CD4-positive, alpha-beta T cell (primary cell): Measurements from ENCODE around the gene CBX2. TPM values are rescaled to one million over a fixed set of nuclear protein-coding genes. Genes with fewer than 3 reads are reported as not detected.

ENCODE experiments used
- ATAC-seq: fragments of 200-7000 bp; cut with Tn5 transposase; one replicate; pipeline ENCODE4 v1.10.0; 2022; ENCODE audit warnings: mild to moderate bottlenecking; ENCODE audit not compliant: poor library complexity
- CTCF ChIA-PET: fragments of 350-600 bp; sonication (Branson Sonifier 250); formaldehyde crosslinking; loops from one replicate; lab custom pipeline; 2021; ENCODE audit warnings: antibody characterized with exemption, inconsistent platforms; lab: Charles Lee
- POLR2A ChIA-PET: fragments of 350-600 bp; sonication (Branson Sonifier 250); formaldehyde crosslinking; loops from one replicate; lab custom pipeline; 2021; ENCODE audit warnings: antibody characterized with exemption, inconsistent platforms; lab: Charles Lee
- DNase-seq, 14 experiments: peaks; one replicate each; pipeline ENCODE4 v3.0.0-alpha.2; 2013 to 2020; ENCODE audit warnings: mixed read lengths in 2 of 14
- H3K27ac ChIP-seq, 2 donors: one replicate each; pipeline versions ENCODE4 v1.5.1 to v1.7.0; 2013; ENCODE audit warnings: low read length in 2 of 2, low read depth in 1 of 2, mild to moderate bottlenecking in 1 of 2
- H3K27me3 ChIP-seq, 2 experiments: 1 replicate in 1 of 2; 2 replicates in 1 of 2; pipeline versions ENCODE4 v1.6.1 to v1.7.0; 2013; ENCODE audit warnings: low read length in 2 of 2, control low read depth in 1 of 2, mild to moderate bottlenecking in 1 of 2, moderate library complexity in 1 of 2; ENCODE audit not compliant: insufficient read depth in 2 of 2, control insufficient read depth in 1 of 2
- H3K36me3 ChIP-seq: one replicate; pipeline ENCODE4 v1.6.1; 2013; ENCODE audit warnings: low read length, control low read depth; ENCODE audit not compliant: insufficient read depth
- H3K4me1 ChIP-seq: one replicate; pipeline ENCODE4 v1.6.1; 2013; ENCODE audit warnings: low read length, control low read depth; ENCODE audit not compliant: insufficient read depth
- H3K4me3 ChIP-seq: one replicate; pipeline ENCODE4 v1.5.1; 2013; ENCODE audit warnings: mild to moderate bottlenecking, low read length, moderate library complexity
- H3K9me3 ChIP-seq, 2 experiments: 1 replicate in 1 of 2; 2 replicates in 1 of 2; pipeline versions ENCODE4 v1.6.1 to v1.7.0; 2013; ENCODE audit warnings: low read length in 2 of 2, mild to moderate bottlenecking in 2 of 2, control low read depth in 1 of 2, moderate library complexity in 1 of 2; ENCODE audit not compliant: control insufficient read depth in 1 of 2, insufficient read depth in 1 of 2
- H3K27ac Mint-ChIP-seq: one replicate; pipeline ENCODE4 v1.8.0; 2020; ENCODE audit warnings: mixed read lengths
- H3K27me3 Mint-ChIP-seq: one replicate; pipeline ENCODE4 v1.8.0; 2021; ENCODE audit warnings: mixed read lengths
- H3K36me3 Mint-ChIP-seq: one replicate; pipeline ENCODE4 v1.8.0; 2021; ENCODE audit warnings: low read depth, mixed read lengths
- H3K4me1 Mint-ChIP-seq: one replicate; pipeline ENCODE4 v1.8.0; 2021; ENCODE audit warnings: low read depth, mixed read lengths
- H3K4me3 Mint-ChIP-seq: one replicate; pipeline ENCODE4 v1.8.0; 2020; ENCODE audit warnings: mild to moderate bottlenecking, mixed read lengths
- H3K9me3 Mint-ChIP-seq: one replicate; pipeline ENCODE4 v1.8.0; 2020; ENCODE audit warnings: mixed read lengths
- CTCF ChIP-seq: fragments of 200-600 bp; IDR thresholded peaks from one replicate; pipeline ENCODE4 v1.8.0; 2022; ENCODE audit warnings: antibody characterized with exemption, mild to moderate bottlenecking
- intact Hi-C, 2 experiments: fragments of 100-400 bp; cut with DNase I in 1 of 2; cut with micrococcal nuclease in 1 of 2; formaldehyde crosslinking; loops; one replicate each; pipeline versions ENCODE4 v1.15.1 to v1.9.0; 2023 to 2025; cut with DNase I, micrococcal nuclease
- total RNA-seq, 174 experiments: library from RNA in 2 of 174; stranded (reverse) in 2 of 174; gene quantifications; one replicate each; pipeline ENCODE4 v1.2.3 and lab custom pipeline; 2021 to 2026

Gene CBX2
- total RNA-seq, 2 experiments from 2014 or later = 0.31 TPM; not detected in 1

- no peak overlapping the region for H3K4me3 ChIP-seq
- intact Hi-C loops = loop anchor here in 1 of 2 experiments (1.0 to 2.0 kb wide), 3 partner anchors 45 to 201 kb away; no protein-coding TSS in a partner anchor
Measured at GRCh38 chr17:79789943-79790804, 12.2 kb downstream of the CBX2 start.

DNA sequence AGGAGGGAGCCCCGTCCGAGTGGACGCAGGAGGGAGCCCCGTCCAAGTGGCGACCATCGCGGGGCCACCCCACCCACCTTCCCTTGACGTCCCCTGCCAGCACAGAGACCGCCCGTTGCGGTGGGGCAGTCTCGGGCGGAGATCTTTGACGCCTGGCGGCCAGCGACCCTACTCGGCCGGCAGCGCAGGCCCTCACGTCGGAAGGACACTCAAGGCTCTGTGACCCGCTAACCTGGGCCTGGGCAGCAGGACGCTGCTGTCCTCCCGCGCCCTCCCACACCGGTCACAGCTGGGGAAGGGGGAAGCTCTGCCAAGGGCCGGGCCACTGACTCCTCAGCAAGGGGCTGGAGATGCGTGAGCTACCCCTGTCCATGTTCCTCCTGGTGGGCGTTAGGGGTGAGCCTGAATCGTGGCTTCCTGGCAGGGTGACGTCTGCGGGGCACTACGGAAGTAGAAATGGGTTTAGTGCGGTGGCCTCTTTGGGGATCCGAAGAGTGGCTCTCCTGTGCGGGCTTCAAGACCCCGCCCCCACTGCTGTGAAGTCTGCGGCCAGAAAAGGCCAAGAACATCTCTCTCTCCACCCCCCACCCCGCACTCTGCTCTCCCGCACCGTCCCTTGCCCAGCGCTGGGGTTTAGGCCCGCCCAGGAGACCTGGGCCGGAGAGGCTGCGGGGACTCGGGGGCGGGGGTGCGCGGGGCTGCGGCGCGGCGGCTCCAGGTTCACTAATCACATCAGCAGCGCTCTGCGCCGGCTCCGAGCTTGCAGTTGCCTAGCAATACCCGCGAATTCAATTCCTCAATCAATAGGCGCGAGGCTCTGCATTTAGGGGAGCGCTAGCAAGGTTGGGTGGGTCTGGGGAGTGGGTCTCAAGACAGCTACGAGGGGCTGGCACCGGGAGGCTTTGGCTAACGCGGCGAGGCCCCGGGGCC is 13.1 kb downstream of the CBX2 start:
- Histone ChIP-seq H3K4me1 (peaks cover 37% of the 10 kb centered on the region), H3K36me3 (peaks cover 7% of the 10 kb centered on the region), H3K27me3 (peaks cover 61 to 70% of the 10 kb centered on the region in 2 experiments), H3K4me3 (no peak overlapping the region), H3K9me3 (peaks cover 0 to 29% of the 10 kb centered on the region in 2 experiments), H3K27ac (no peak overlapping the region)
- DNase-seq (peak in 3 of 14 experiments; percentile 39 to 52 (median 45)), ATAC-seq (peak; percentile 45)
- peaks cover 14% of the 10 kb centered on the region for H3K4me1 Mint-ChIP-seq
- intact Hi-C loops = loop anchor here in 1 of 2 experiments (1.0 to 2.0 kb wide), 2 partner anchors 44 to 200 kb away; no protein-coding TSS in a partner anchor
- H3K4me3 Mint-ChIP-seq = no peak overlapping the region
- TF ChIP-seq CTCF = no peak
- ChIA-PET POLR2A (interaction anchor here (0.9 kb wide), 1 partner anchor 12 kb away, joined by 3 read pairs; no protein-coding TSS in a partner anchor), CTCF (interaction anchor here (1.6 kb wide), 1 partner anchor 217 kb away, joined by 3 read pairs; no protein-coding TSS in a partner anchor)
- peaks cover 3% of the 10 kb centered on the region for H3K36me3 Mint-ChIP-seq
- H3K27me3 Mint-ChIP-seq = peaks cover 60% of the 10 kb centered on the region
- H3K27ac Mint-ChIP-seq = no peak overlapping the region
- H3K9me3 Mint-ChIP-seq = no peaks in the 10 kb centered on the region

More at GRCh38 chr17:79789943-79790804, 12.2 kb downstream of the CBX2 start:
- Histone ChIP-seq H3K27me3 (peaks cover 63 to 78% of the 10 kb centered on the region in 2 experiments), H3K27ac (no peak overlapping the region), H3K36me3 (peaks cover 5% of the 10 kb centered on the region), H3K9me3 (peaks cover 0 to 29% of the 10 kb centered on the region in 2 experiments), H3K4me1 (peaks cover 32% of the 10 kb centered on the region)
- Mint-ChIP-seq H3K4me1 (peaks cover 9% of the 10 kb centered on the region), H3K4me3 (peak overlapping the region; percentile 9), H3K36me3 (peaks cover 3% of the 10 kb centered on the region), H3K9me3 (no peaks in the 10 kb centered on the region), H3K27me3 (peaks cover 69% of the 10 kb centered on the region), H3K27ac (no peak overlapping the region)
- peak in 3 of 14 experiments; percentile 48 to 60 (median 56) for DNase-seq
- POLR2A ChIA-PET = interaction anchor here (1.2 kb wide), 1 partner anchor 11 kb away, joined by 4 read pairs; no protein-coding TSS in a partner anchor
- ATAC-seq = peak; percentile 32
- TF ChIP-seq CTCF = peak; percentile 81
- CTCF ChIA-PET = interaction anchor here (1.0 to 1.8 kb wide), 7 partner anchors 15 to 218 kb away, joined by 3 to 7 read pairs (median 4); partner anchors contain the start of gene CBX4
